IPS-NIHi11 (cell line): ENCODE measurements around the gene TMEM59L.
"Not testable (repeated sequence)": the region's sequence is repeated elsewhere in the genome, so short reads cannot be mapped to it uniquely, and the experiment has no call there.

ENCODE experiments used
- DNase-seq: peaks from one replicate; pipeline ENCODE4 v3.0.0; 2012; ENCODE audit warnings: mixed read lengths, low spot score

Gene TMEM59L

GRCh38 chr19:18594096-18594823 is 18.4 kb upstream of the TMEM59L start:
- DNase-seq, result peak; percentile 92

- peak; percentile 39 for DNase-seq
Observed at GRCh38 chr19:18594824-18595373, 17.8 kb upstream of the TMEM59L start.

GRCh38 chr19:18595475-18595874 is 17.2 kb upstream of the TMEM59L start:
- DNase-seq, result no peak

- DNase-seq, result peak; percentile 84
Observed at GRCh38 chr19:18596752-18597157, 15.9 kb upstream of the TMEM59L start.

- no peak for DNase-seq
Observed at GRCh38 chr19:18597809-18598660, 14.6 kb upstream of the TMEM59L start.

- no peak for DNase-seq
Observed at GRCh38 chr19:18599485-18599884, 13.2 kb upstream of the TMEM59L start.

GRCh38 chr19:18600692-18601397 is 11.8 kb upstream of the TMEM59L start:
- not testable (repeated sequence) for DNase-seq

- DNase-seq, result no peak
Observed at GRCh38 chr19:18601875-18602274, 10.8 kb upstream of the TMEM59L start.

GRCh38 chr19:18603255-18603957 is 9.3 kb upstream of the TMEM59L start:
- DNase-seq, result peak; percentile 65

- no peak for DNase-seq
Observed at GRCh38 chr19:18603958-18604819, 8.5 kb upstream of the TMEM59L start.

- DNase-seq, result no peak
Observed at GRCh38 chr19:18604820-18605159, 7.9 kb upstream of the TMEM59L start.

GRCh38 chr19:18605196-18605545 is 7.5 kb upstream of the TMEM59L start:
- no peak for DNase-seq

GRCh38 chr19:18605546-18606280 is 7.0 kb upstream of the TMEM59L start:
- DNase-seq, result no peak

GRCh38 chr19:18606281-18607225 is 6.1 kb upstream of the TMEM59L start, which contains the start of gene CRLF1:
CRLF1 (minus strand) TSS chr19:18606799; CDS start chr19:18606656, 143 bp downstream.
- DNase-seq, result peak; percentile 50

GRCh38 chr19:18607226-18608101 is 5.2 kb upstream of the TMEM59L start:
- no peak for DNase-seq

GRCh38 chr19:18608102-18608804 is 4.4 kb upstream of the TMEM59L start:
- no peak for DNase-seq
